MM.1S (cell line): Measurements from ENCODE around the gene NPC1L1.

ENCODE experiments used
- CTCF ChIP-seq: fragments of 300-600 bp; sonication (generic); IDR thresholded peaks from 2 replicates; pipeline ENCODE4 v1.5.1; 2016; ENCODE audit warnings: antibody characterized with exemption, low read length, mixed read lengths
- EZH2 ChIP-seq: fragments of 300-600 bp; sonication (generic); optimal IDR thresholded peaks from 2 replicates; pipeline ENCODE3; 2017; ENCODE audit warnings: low read depth, mild to moderate bottlenecking, antibody characterized with exemption, low read length, mixed read lengths
- EZH2phosphoT487 ChIP-seq: fragments of 300-600 bp; sonication (generic); IDR thresholded peaks from 2 replicates; pipeline ENCODE4 v1.6.1; 2018; ENCODE audit warnings: antibody characterized with exemption, low read length

- TF ChIP-seq CTCF (no peak), EZH2phosphoT487 (no peak), EZH2 (no peak)
These were observed 19.6 kb downstream of the NPC1L1 start for GRCh38 chr7:44521347-44522095.
